Kidney epithelial cell (primary cell): ENCODE results near the gene TESK2. TPM values are rescaled to one million over a fixed set of nuclear protein-coding genes. Genes with fewer than 3 reads are reported as not detected.

ENCODE experiments used
- DNase-seq: peaks from one replicate; pipeline ENCODE4 v3.0.0-alpha.2; 2010; ENCODE audit warnings: low read depth
- H3K27me3 ChIP-seq: 2 replicates; pipeline ENCODE4 v1.6.0; 2011; ENCODE audit warnings: low read length; ENCODE audit not compliant: control insufficient read depth, insufficient read depth
- H3K36me3 ChIP-seq: 2 replicates; pipeline ENCODE4 v1.5.1; 2011; ENCODE audit warnings: low read length; ENCODE audit not compliant: control insufficient read depth, insufficient read depth
- H3K4me3 ChIP-seq: 2 replicates; pipeline ENCODE4 v1.5.1; 2011; ENCODE audit warnings: low read depth, mild to moderate bottlenecking, control low read depth, low read length
- total RNA-seq: library from RNA; depleted of rRNA; stranded (reverse); fragments of >200 nt; gene quantifications from 2 replicates; pipeline ENCODE4 v1.2.3, GENCODE V29; 2015
- TF ChIP-seq, protein P1 (sequence below): IDR thresholded peaks from 2 replicates; pipeline ENCODE4 v1.5.1; 2011; ENCODE audit warnings: mild to moderate bottlenecking, moderate library complexity, low read length, control low read depth, inconsistent platforms; ENCODE audit not compliant: insufficient read depth, poor library complexity, severe bottlenecking

TESK2 gene
- total RNA-seq, 1 donor from 2014 or later = 2.5 TPM

DNA sequence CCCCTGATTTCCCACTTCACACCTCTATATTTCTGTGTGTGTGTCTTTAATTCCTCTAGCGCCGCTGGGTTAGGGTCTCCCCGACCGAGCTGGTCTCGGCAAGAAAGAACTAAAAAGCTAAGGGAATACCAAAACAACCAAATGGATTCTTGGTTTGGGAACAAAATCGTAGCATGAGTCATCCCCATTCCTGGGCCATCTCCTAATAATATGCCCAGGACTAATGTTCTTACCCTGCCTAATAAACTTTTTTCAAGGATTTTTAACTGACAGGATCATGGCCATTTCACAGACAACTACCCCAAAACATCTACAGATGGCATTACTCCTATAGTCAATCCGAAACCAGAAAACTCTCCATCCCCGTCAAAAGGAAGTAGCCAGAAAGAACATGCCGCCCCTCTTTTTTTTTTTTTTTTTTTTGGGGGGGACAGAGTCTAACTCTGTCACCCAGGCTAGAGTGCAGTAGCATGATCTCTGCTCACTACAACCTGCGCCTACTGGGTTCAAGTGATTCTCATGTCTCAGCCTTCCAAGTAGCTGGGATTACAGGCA lies 168.4 kb downstream of the TESK2 start:
- H3K27me3 ChIP-seq = peaks cover 8% of the 10 kb centered on the region
- H3K36me3 ChIP-seq = no peaks in the 10 kb centered on the region
- H3K4me3 ChIP-seq = no peak overlapping the region
- DNase-seq = no peak
- TF ChIP-seq, protein P1, sequence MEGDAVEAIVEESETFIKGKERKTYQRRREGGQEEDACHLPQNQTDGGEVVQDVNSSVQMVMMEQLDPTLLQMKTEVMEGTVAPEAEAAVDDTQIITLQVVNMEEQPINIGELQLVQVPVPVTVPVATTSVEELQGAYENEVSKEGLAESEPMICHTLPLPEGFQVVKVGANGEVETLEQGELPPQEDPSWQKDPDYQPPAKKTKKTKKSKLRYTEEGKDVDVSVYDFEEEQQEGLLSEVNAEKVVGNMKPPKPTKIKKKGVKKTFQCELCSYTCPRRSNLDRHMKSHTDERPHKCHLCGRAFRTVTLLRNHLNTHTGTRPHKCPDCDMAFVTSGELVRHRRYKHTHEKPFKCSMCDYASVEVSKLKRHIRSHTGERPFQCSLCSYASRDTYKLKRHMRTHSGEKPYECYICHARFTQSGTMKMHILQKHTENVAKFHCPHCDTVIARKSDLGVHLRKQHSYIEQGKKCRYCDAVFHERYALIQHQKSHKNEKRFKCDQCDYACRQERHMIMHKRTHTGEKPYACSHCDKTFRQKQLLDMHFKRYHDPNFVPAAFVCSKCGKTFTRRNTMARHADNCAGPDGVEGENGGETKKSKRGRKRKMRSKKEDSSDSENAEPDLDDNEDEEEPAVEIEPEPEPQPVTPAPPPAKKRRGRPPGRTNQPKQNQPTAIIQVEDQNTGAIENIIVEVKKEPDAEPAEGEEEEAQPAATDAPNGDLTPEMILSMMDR = no peak

DNA sequence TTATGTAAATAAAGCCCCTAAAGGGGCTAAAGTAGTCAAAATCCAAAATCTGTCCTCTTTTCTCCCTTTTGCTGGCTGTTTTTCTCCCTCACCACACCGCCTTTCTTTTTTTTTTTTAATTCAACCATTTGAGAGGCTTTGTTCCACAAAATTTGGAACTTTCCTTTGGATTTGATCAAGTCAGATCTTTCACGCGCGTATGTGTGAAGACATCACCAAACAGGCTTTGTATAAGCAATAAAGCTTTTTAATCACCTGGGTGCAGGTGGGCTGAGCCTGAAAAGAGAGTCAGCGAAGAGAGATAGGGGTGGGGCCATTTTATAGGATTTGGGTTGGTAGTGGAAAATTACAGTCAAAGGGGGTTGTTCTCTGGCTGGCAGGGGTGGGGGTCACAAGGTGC lies 169.5 kb downstream of the TESK2 start:
- H3K4me3 ChIP-seq = no peak overlapping the region
- H3K27me3 ChIP-seq = no peaks in the 10 kb centered on the region
- DNase-seq = no peak
- no peaks in the 10 kb centered on the region for H3K36me3 ChIP-seq
- TF ChIP-seq, protein P1 = no peak

DNA sequence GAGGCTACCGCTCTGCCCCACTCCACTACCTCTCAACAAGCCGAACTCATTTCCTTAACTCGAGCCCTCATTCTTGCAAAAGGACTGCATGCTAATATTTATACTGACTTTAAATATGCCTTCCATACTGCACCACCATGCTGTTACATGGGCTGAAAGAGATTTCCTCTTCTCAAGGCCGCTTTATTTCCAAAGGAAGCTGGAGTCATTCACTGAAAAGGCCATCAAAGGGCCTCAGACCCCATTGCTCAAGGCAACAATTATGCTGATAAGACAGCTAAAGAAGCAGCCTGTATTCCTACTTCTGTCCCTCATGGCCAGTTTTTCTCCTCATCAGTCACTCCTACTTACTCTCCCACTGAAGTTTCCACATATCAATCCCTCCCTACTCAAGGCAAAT lies 171.2 kb downstream of the TESK2 start:
- H3K36me3 ChIP-seq = no peaks in the 10 kb centered on the region
- no peak for DNase-seq
- H3K4me3 ChIP-seq = no peak overlapping the region
- H3K27me3 ChIP-seq = no peaks in the 10 kb centered on the region
- TF ChIP-seq, protein P1 = no peak

DNA sequence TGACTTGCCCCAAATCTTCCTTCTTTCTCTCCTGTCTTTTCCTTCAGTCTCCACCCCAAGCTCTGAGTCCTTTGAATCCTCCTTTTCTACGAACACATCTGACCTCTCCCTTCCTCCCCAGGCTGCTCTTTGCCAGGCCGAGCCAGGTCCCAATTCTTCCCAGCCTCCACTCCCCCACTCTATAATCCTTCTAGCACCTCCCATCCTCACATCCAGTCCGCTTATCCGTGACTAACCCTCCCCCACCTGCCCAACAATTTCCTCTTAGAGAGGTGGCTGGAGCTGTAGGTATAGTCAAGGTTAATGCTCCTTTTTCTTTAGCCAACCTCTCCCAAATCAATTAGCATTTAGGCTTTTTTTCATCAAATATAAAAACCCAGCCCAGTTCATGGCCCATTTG lies 173.8 kb downstream of the TESK2 start:
- TF ChIP-seq, protein P1 = no peak
- Histone ChIP-seq H3K4me3 (no peak overlapping the region), H3K27me3 (no peaks in the 10 kb centered on the region)

DNA sequence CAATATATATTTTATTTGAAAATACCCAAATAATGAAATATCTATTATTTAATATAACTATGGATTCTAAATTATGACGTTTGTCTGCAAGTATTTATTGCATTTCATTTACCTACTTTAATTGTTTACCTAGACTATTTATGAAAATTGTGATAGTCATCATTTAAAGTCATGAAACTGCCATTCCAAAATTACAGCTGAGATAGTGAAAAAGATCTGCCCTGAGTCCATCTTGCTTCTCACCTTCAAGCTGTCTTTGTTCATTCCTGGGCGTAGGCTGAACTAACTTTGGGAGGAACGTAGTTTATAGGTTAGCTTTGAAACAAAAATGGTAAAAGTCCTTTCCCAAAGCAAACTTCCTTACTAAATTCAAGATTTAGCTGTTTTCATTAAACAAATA lies 176.7 kb downstream of the TESK2 start:
- no peaks in the 10 kb centered on the region for H3K27me3 ChIP-seq
- no peak overlapping the region for H3K4me3 ChIP-seq
- DNase-seq = no peak
- TF ChIP-seq, protein P1 = no peak
- H3K36me3 ChIP-seq = no peaks in the 10 kb centered on the region

More for the DNA sequence above, 173.8 kb downstream of the TESK2 start:
- DNase-seq = no peak
- no peaks in the 10 kb centered on the region for H3K36me3 ChIP-seq

DNA sequence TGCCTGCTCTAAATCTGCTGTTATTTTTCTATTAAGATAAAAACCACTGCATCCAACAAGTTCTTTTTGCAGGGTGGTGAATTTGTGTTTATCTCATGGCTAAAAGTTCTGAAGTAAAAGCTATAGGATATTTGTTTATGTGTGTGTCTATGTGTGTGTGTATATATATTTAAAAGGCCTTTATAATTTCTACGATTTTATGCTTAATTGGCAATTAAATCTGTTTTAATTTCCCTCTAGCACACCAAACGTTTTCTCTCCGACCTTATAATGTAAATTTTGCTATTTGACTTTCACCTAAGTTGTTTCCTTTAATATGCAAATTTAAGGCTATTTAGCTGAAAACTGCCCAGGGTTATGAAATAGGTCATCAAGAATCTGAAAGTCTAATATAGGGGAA lies 184.1 kb downstream of the TESK2 start:
- H3K4me3 ChIP-seq = no peak overlapping the region
- no peaks in the 10 kb centered on the region for H3K36me3 ChIP-seq
- H3K27me3 ChIP-seq = no peaks in the 10 kb centered on the region
- TF ChIP-seq, protein P1 = no peak
- no peak for DNase-seq
